Suprapubic skin (tissue), 3 donors: Measurements from ENCODE around the gene MAP3K15.

Experiments used
- CTCF ChIP-seq, 2 donors: fragments of 200-600 bp in 1 of 2; fragments of 450-650 bp in 1 of 2; sonication (generic) in 1 of 2; IDR thresholded peaks; one replicate each; pipeline ENCODE4 v1.5.1; 2016 to 2019; ENCODE audit warnings: antibody characterized with exemption in 2 of 2, mild to moderate bottlenecking in 1 of 2, moderate library complexity in 1 of 2
- EP300 ChIP-seq: sonication (generic); formaldehyde crosslinking; IDR thresholded peaks from one replicate; pipeline ENCODE4 v1.6.1; 2017; ENCODE audit warnings: antibody characterized with exemption
- POLR2A ChIP-seq, 2 donors: fragments of 450-650 bp; IDR thresholded peaks; one replicate each; pipeline ENCODE4 v1.6.1; 2017; ENCODE audit warnings: antibody characterized with exemption in 2 of 2, mild to moderate bottlenecking in 2 of 2, moderate library complexity in 2 of 2

- TF ChIP-seq POLR2A (IDR thresholded peaks at IDR 0.05) (no peak), CTCF (IDR thresholded peaks at IDR 0.05) (no peak), EP300 (no peak)
Observed at GRCh38 chrX:19549838-19550237, 34.5 kb upstream of the MAP3K15 start.
